SK-N-SH treated with all-trans-retinoic acid at 6 μM for 48 hours (cell line): ENCODE results near the gene PROM1.

ENCODE experiments used
- CREB5 ChIP-seq: fragments of 250-450 bp; sonication (Bioruptor Pico); IDR thresholded peaks from 2 replicates; pipeline ENCODE4 v1.5.1; 2020; ENCODE audit warnings: low read depth, mild to moderate bottlenecking, moderate library complexity
- PATZ1 ChIP-seq: fragments of 250-450 bp; sonication (Bioruptor Pico); IDR thresholded peaks from 2 replicates; pipeline ENCODE4 v1.8.0; 2020; ENCODE audit warnings: mild to moderate bottlenecking, moderate library complexity, borderline replicate concordance
- ZC3H10 ChIP-seq: fragments of 250-450 bp; sonication (Bioruptor Pico); IDR thresholded peaks from 2 replicates; pipeline ENCODE4 v1.5.1; 2021; ENCODE audit warnings: mild to moderate bottlenecking, moderate library complexity
- ZFP3 ChIP-seq: fragments of 250-450 bp; sonication (Bioruptor Pico); IDR thresholded peaks from 2 replicates; pipeline ENCODE4 v1.5.0; 2020; ENCODE audit warnings: mild to moderate bottlenecking, moderate library complexity

- TF ChIP-seq CREB5 (CRISPR knock-in tag) (no peak), ZFP3 (CRISPR knock-in tag) (no peak), PATZ1 (no peak), ZC3H10 (CRISPR knock-in tag) (no peak)
Observed at GRCh38 chr4:15971068-15971801, 112.6 kb downstream of the PROM1 start.
